Measurements from ENCODE around the gene OR1L4.

GRCh38 chr9:122767817-122768216 lies 44.0 kb downstream of the OR1L4 start:
- TF ChIP-seq HNRNPL (IDR thresholded peaks at IDR 0.05; ENCODE audit: low read depth, low read length) (no peak), BRCA1 (IDR thresholded peaks at IDR 0.05) (no peak), BRCA1 (CRISPR knock-in tag; IDR thresholded peaks at IDR 0.05) (no peak), POLR2A (conservative IDR thresholded peaks at IDR 0.05) (no peak), EZH2 (IDR thresholded peaks at IDR 0.05; ENCODE audit: borderline replicate concordance, low read depth, low read length) (no peak), TAF7 (tag; IDR thresholded peaks at IDR 0.05) (no peak), ELF4 (CRISPR knock-in tag; IDR thresholded peaks at IDR 0.05) (no peak), TRIM24 (IDR thresholded peaks at IDR 0.05) (no peak), GTF2E2 (tag; IDR thresholded peaks at IDR 0.05) (no peak)
- TF ChIP-seq, protein P1, sequence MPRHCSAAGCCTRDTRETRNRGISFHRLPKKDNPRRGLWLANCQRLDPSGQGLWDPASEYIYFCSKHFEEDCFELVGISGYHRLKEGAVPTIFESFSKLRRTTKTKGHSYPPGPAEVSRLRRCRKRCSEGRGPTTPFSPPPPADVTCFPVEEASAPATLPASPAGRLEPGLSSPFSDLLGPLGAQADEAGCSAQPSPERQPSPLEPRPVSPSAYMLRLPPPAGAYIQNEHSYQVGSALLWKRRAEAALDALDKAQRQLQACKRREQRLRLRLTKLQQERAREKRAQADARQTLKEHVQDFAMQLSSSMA (CRISPR knock-in tag; IDR thresholded peaks at IDR 0.05), result no peak
- TF ChIP-seq, protein P2, sequence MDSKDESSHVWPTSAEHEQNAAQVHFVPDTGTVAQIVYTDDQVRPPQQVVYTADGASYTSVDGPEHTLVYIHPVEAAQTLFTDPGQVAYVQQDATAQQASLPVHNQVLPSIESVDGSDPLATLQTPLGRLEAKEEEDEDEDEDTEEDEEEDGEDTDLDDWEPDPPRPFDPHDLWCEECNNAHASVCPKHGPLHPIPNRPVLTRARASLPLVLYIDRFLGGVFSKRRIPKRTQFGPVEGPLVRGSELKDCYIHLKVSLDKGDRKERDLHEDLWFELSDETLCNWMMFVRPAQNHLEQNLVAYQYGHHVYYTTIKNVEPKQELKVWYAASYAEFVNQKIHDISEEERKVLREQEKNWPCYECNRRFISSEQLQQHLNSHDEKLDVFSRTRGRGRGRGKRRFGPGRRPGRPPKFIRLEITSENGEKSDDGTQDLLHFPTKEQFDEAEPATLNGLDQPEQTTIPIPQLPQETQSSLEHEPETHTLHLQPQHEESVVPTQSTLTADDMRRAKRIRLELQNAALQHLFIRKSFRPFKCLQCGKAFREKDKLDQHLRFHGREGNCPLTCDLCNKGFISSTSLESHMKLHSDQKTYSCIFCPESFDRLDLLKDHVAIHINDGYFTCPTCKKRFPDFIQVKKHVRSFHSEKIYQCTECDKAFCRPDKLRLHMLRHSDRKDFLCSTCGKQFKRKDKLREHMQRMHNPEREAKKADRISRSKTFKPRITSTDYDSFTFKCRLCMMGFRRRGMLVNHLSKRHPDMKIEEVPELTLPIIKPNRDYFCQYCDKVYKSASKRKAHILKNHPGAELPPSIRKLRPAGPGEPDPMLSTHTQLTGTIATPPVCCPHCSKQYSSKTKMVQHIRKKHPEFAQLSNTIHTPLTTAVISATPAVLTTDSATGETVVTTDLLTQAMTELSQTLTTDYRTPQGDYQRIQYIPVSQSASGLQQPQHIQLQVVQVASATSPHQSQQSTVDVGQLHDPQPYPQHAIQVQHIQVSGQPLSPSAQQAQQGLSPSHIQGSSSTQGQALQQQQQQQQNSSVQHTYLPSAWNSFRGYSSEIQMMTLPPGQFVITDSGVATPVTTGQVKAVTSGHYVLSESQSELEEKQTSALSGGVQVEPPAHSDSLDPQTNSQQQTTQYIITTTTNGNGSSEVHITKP (IDR thresholded peaks at IDR 0.05; ENCODE audit: partially characterized antibody), result no peak
